ENCODE measurements around the gene KIAA1586. TPM values are rescaled to one million over a fixed set of nuclear protein-coding genes. Genes with fewer than 3 reads are reported as not detected.
A peak's percentile ranks its signal among the peaks of the same experiment; 100 is the strongest.
"Not testable (repeated sequence)": the region's sequence is repeated elsewhere in the genome, so short reads cannot be mapped to it uniquely, and the experiment has no call there.

KIAA1586 gene
- total RNA-seq = 10 to 100 TPM; 12.1 to 12.4 TPM

GRCh38 chr6:57046332-57047256 lies at the start of gene KIAA1586:
KIAA1586 (plus strand) TSS chr6:57046693; CDS start chr6:57046756, 63 bp downstream.
- Mint-ChIP-seq H3K27ac (peak within 1 kb of the TSS; percentile 95), H3K4me3 (peak within 1 kb of the TSS; percentile 93 to 97), H3K4me1 (ENCODE audit: low read depth) (peaks cover 30% of the 10 kb centered on the region), H3K27me3 (ENCODE audit: low read depth) (peaks cover 33% of the 10 kb centered on the region)
- DNase-seq = peak; percentile 82 to 86
- not testable (repeated sequence) for H3K36me3 Mint-ChIP-seq (ENCODE audit: insufficient read depth in 2 of 2); H3K9me3 Mint-ChIP-seq
- peak; percentile 96 to 97 for ATAC-seq (replicated peaks in 1 of 2)

GRCh38 chr6:56999049-56999448 lies 47.4 kb upstream of the KIAA1586 start:
- no peak for DNase-seq
- no peaks in the 10 kb centered on the region for H3K9me3 Mint-ChIP-seq
- H3K27ac Mint-ChIP-seq = no peak overlapping the region
- H3K27me3 Mint-ChIP-seq (ENCODE audit: low read depth) = peaks cover 13% of the 10 kb centered on the region
- H3K4me1 Mint-ChIP-seq (ENCODE audit: low read depth) = no peaks in the 10 kb centered on the region
- H3K36me3 Mint-ChIP-seq (ENCODE audit: insufficient read depth in 2 of 2) = peaks cover 1 to 3% of the 10 kb centered on the region in 2 donors
- no peak for ATAC-seq (replicated peaks in 1 of 2)
- H3K4me3 Mint-ChIP-seq = no peak overlapping the region

GRCh38 chr6:56999748-57000147 lies 46.7 kb upstream of the KIAA1586 start:
- not testable (repeated sequence) for H3K4me3 Mint-ChIP-seq; ATAC-seq (replicated peaks in 1 of 2); DNase-seq; H3K27ac Mint-ChIP-seq; H3K36me3 Mint-ChIP-seq (ENCODE audit: insufficient read depth in 2 of 2); H3K9me3 Mint-ChIP-seq; H3K4me1 Mint-ChIP-seq (ENCODE audit: low read depth)
- H3K27me3 Mint-ChIP-seq (ENCODE audit: low read depth) = peaks cover 13% of the 10 kb centered on the region

GRCh38 chr6:57002197-57002596 lies 44.3 kb upstream of the KIAA1586 start:
- H3K27me3 Mint-ChIP-seq (ENCODE audit: low read depth) = peaks cover 13% of the 10 kb centered on the region
- H3K27ac Mint-ChIP-seq = no peak overlapping the region
- ATAC-seq (replicated peaks in 1 of 2) (no peak), DNase-seq (no peak)
- H3K9me3 Mint-ChIP-seq = no peaks in the 10 kb centered on the region
- H3K4me3 Mint-ChIP-seq = no peak overlapping the region
- H3K36me3 Mint-ChIP-seq (ENCODE audit: insufficient read depth in 2 of 2) = peaks cover 1 to 3% of the 10 kb centered on the region in 2 donors
- H3K4me1 Mint-ChIP-seq (ENCODE audit: low read depth) = no peaks in the 10 kb centered on the region

GRCh38 chr6:57004292-57004691 lies 42.2 kb upstream of the KIAA1586 start:
- DNase-seq = no peak
- Mint-ChIP-seq H3K27ac (no peak overlapping the region), H3K9me3 (no peaks in the 10 kb centered on the region), H3K4me3 (no peak overlapping the region), H3K27me3 (ENCODE audit: low read depth) (peaks cover 13% of the 10 kb centered on the region), H3K36me3 (ENCODE audit: insufficient read depth in 2 of 2) (peaks cover 0 to 1% of the 10 kb centered on the region in 2 donors), H3K4me1 (ENCODE audit: low read depth) (no peaks in the 10 kb centered on the region)
- no peak for ATAC-seq (replicated peaks in 1 of 2)

GRCh38 chr6:57006101-57006500 lies 40.4 kb upstream of the KIAA1586 start:
- H3K27ac Mint-ChIP-seq = no peak overlapping the region
- no peaks in the 10 kb centered on the region for H3K4me1 Mint-ChIP-seq (ENCODE audit: low read depth)
- peaks cover 19% of the 10 kb centered on the region for H3K27me3 Mint-ChIP-seq (ENCODE audit: low read depth)
- no peaks in the 10 kb centered on the region for H3K9me3 Mint-ChIP-seq
- no peak for ATAC-seq (replicated peaks in 1 of 2)
- DNase-seq = no peak
- H3K36me3 Mint-ChIP-seq (ENCODE audit: insufficient read depth in 2 of 2) = no peaks in the 10 kb centered on the region
- H3K4me3 Mint-ChIP-seq = no peak overlapping the region

GRCh38 chr6:57008069-57008468 lies 38.4 kb upstream of the KIAA1586 start:
- not testable (repeated sequence) for DNase-seq; H3K27me3 Mint-ChIP-seq (ENCODE audit: low read depth); H3K27ac Mint-ChIP-seq; H3K9me3 Mint-ChIP-seq; ATAC-seq (replicated peaks in 1 of 2); H3K36me3 Mint-ChIP-seq (ENCODE audit: insufficient read depth in 2 of 2); H3K4me1 Mint-ChIP-seq (ENCODE audit: low read depth); H3K4me3 Mint-ChIP-seq

GRCh38 chr6:57013521-57013926 lies 33.0 kb upstream of the KIAA1586 start:
- Mint-ChIP-seq H3K4me3 (no peak overlapping the region), H3K36me3 (ENCODE audit: insufficient read depth in 2 of 2) (no peaks in the 10 kb centered on the region), H3K9me3 (no peaks in the 10 kb centered on the region), H3K27me3 (ENCODE audit: low read depth) (peaks cover 6% of the 10 kb centered on the region), H3K4me1 (ENCODE audit: low read depth) (no peaks in the 10 kb centered on the region), H3K27ac (no peak overlapping the region)
- ATAC-seq (replicated peaks in 1 of 2) (no peak), DNase-seq (no peak)

GRCh38 chr6:57017069-57017468 lies 29.4 kb upstream of the KIAA1586 start:
- ATAC-seq (replicated peaks in 1 of 2) = no peak
- Mint-ChIP-seq H3K9me3 (no peaks in the 10 kb centered on the region), H3K4me3 (no peak overlapping the region), H3K4me1 (ENCODE audit: low read depth) (no peaks in the 10 kb centered on the region), H3K27me3 (ENCODE audit: low read depth) (no peaks in the 10 kb centered on the region), H3K36me3 (ENCODE audit: insufficient read depth in 2 of 2) (no peaks in the 10 kb centered on the region), H3K27ac (no peak overlapping the region)
- DNase-seq = no peak

GRCh38 chr6:57017841-57018240 lies 28.7 kb upstream of the KIAA1586 start:
- Mint-ChIP-seq H3K27ac (no peak overlapping the region), H3K4me3 (no peak overlapping the region), H3K27me3 (ENCODE audit: low read depth) (no peaks in the 10 kb centered on the region), H3K4me1 (ENCODE audit: low read depth) (no peaks in the 10 kb centered on the region), H3K9me3 (no peaks in the 10 kb centered on the region), H3K36me3 (ENCODE audit: insufficient read depth in 2 of 2) (no peaks in the 10 kb centered on the region)
- ATAC-seq (replicated peaks in 1 of 2) (no peak), DNase-seq (no peak)

GRCh38 chr6:57019434-57019833 lies 27.1 kb upstream of the KIAA1586 start:
- peaks cover 0 to under 1% of the 10 kb centered on the region in 2 donors for H3K9me3 Mint-ChIP-seq
- no peaks in the 10 kb centered on the region for H3K27me3 Mint-ChIP-seq (ENCODE audit: low read depth)
- no peak for ATAC-seq (replicated peaks in 1 of 2)
- DNase-seq = no peak
- H3K36me3 Mint-ChIP-seq (ENCODE audit: insufficient read depth in 2 of 2) = peaks cover under 1% of the 10 kb centered on the region in 2 donors
- no peak overlapping the region for H3K27ac Mint-ChIP-seq
- H3K4me3 Mint-ChIP-seq = no peak overlapping the region
- no peaks in the 10 kb centered on the region for H3K4me1 Mint-ChIP-seq (ENCODE audit: low read depth)

- peak in 1 of 2 donors; percentile 40 for ATAC-seq (replicated peaks in 1 of 2)
- no peaks in the 10 kb centered on the region for H3K27me3 Mint-ChIP-seq (ENCODE audit: low read depth)
- no peaks in the 10 kb centered on the region for H3K4me1 Mint-ChIP-seq (ENCODE audit: low read depth)
- no peak overlapping the region for H3K27ac Mint-ChIP-seq
- H3K36me3 Mint-ChIP-seq (ENCODE audit: insufficient read depth in 2 of 2) = peaks cover 7 to 15% of the 10 kb centered on the region in 2 donors
- no peak for DNase-seq
- H3K4me3 Mint-ChIP-seq = no peak overlapping the region
- peaks cover 7 to 14% of the 10 kb centered on the region in 2 donors for H3K9me3 Mint-ChIP-seq
Measured at GRCh38 chr6:57021086-57021720, 25.3 kb upstream of the KIAA1586 start.

- ATAC-seq (replicated peaks in 1 of 2) (no peak), DNase-seq (no peak)
- peaks cover 7 to 14% of the 10 kb centered on the region in 2 donors for H3K9me3 Mint-ChIP-seq
- no peaks in the 10 kb centered on the region for H3K4me1 Mint-ChIP-seq (ENCODE audit: low read depth)
- no peak overlapping the region for H3K4me3 Mint-ChIP-seq
- H3K36me3 Mint-ChIP-seq (ENCODE audit: insufficient read depth in 2 of 2) = peaks cover 7 to 15% of the 10 kb centered on the region in 2 donors
- peaks cover 9% of the 10 kb centered on the region for H3K27me3 Mint-ChIP-seq (ENCODE audit: low read depth)
- no peak overlapping the region for H3K27ac Mint-ChIP-seq
Measured at GRCh38 chr6:57024321-57024720, 22.2 kb upstream of the KIAA1586 start.
